Measurements from ENCODE around the gene MCHR1.
"Not testable (repeated sequence)": the region's sequence is repeated elsewhere in the genome, so short reads cannot be mapped to it uniquely, and the experiment has no call there.

Gene MCHR1

DNA sequence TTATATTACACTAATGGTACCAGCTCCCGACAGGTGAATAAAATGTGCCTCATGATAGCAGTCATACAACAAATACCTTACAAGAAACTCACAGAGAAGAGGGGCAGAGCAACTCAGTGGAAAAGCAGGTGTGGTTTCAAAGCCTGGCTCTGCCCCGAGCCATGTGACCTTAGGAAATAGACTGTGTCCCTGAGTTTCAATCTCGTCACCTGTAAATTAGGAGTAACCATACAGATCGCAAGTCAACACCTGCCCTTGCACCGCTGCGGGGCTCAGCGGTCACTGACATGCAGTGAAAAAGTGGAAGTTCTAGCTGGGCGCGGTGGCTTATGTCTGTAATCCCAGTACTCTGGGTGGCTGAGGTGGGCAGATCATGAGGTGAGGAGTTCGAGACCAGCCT is 30.9 kb upstream of the MCHR1 start:
- Mint-ChIP-seq H3K27me3 (no peaks in the 10 kb centered on the region), H3K27ac (no peak overlapping the region), H3K4me1 (ENCODE audit: low read depth) (peaks cover 25% of the 10 kb centered on the region), H3K4me3 (no peak overlapping the region), H3K36me3 (ENCODE audit: low read depth) (no peaks in the 10 kb centered on the region), H3K9me3 (no peaks in the 10 kb centered on the region)

DNA sequence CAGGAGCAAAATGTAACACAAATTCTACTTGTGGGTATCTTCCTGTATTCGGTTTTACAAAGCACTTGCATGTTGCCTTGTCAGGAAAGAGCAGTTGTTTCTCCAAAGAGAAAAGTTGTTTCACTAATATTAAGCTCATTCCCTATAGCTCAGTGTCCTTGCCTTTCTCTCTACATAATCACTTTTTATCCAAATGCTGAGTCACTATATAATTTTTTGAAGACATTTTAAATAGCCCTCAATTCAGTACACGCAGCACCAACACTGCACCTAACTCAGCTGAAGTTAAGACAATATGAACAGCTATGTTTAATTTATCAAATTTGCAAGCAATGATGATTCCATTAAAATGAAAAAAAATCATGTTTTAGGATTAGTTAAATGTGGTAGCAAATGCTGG is 28.2 kb upstream of the MCHR1 start:
- Mint-ChIP-seq H3K9me3 (no peaks in the 10 kb centered on the region), H3K4me3 (no peak overlapping the region), H3K27ac (no peak overlapping the region), H3K36me3 (ENCODE audit: low read depth) (no peaks in the 10 kb centered on the region), H3K4me1 (ENCODE audit: low read depth) (peaks cover 24% of the 10 kb centered on the region), H3K27me3 (no peaks in the 10 kb centered on the region)

DNA sequence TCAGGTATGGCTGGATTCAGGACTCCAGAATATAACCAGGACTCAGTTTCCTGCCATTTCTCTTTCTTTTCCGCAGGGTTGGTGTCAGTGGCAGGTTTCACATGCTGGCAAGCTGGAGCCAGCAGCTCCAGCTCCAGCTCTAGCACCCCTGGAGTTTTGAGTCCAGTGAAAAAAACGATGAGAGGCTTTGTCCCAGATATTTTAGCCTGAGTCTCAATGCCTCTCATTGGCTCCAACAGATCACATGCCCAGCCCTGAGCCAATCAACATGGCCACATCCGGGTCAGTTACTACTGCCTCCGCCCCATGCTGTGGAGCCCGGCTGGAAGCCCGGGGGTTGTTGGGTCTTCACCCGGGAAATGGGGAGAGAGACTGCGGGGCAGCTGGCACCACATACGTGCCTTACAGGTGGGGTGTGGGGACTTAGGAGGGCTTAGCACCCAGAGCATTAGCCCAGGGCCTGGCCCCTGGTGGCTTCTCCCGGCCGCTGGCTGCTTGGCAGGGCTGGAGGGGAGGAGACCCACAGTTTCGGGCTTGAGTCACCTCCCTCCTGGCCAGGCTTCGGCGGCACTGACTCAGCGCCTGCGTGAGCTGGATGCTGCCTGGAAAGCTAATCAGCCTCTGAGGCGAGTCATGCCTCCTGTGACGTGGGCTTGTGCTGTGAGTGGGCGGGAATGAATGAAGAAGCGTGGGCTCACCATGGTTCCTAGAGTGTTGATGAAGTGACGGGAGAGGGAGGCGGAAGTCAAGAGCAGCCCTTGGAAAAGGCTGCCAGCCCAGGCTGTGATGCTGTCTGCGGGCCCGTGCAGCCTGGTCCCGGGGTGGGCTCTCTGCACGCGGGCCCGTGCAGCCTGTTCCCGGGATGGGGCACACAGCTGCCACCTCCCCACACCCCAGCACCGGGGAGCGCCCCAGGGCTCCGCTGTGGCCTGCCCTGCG is 27.5 kb upstream of the MCHR1 start:
- Mint-ChIP-seq H3K9me3 (no peaks in the 10 kb centered on the region), H3K27ac (peak overlapping the region; percentile 75), H3K4me1 (ENCODE audit: low read depth) (peaks cover 20% of the 10 kb centered on the region), H3K27me3 (no peaks in the 10 kb centered on the region), H3K36me3 (ENCODE audit: low read depth) (no peaks in the 10 kb centered on the region), H3K4me3 (peak overlapping the region; percentile 52)

DNA sequence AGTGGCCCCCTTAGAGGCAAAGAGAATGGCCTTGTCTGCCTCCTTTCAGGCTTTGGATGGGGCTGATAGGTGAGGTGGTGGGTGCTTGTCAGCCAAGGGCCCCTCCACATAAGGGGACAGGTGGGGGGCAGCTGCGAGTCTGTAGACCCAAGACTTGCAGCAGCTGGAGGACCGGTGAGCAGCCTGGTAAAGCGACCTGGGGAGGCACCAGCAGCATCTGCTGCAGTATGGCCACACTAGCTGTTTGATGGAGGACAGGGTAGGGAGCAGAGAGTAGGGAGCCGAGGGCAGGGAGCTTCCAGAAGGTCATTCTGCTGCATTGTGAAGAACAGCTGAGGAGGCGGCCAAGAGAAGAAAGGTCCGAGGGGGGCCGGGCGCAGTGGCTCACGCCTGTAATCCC is 25.9 kb upstream of the MCHR1 start:
- Mint-ChIP-seq H3K9me3 (no peaks in the 10 kb centered on the region), H3K27ac (peak overlapping the region; percentile 19), H3K4me3 (no peak overlapping the region)

DNA sequence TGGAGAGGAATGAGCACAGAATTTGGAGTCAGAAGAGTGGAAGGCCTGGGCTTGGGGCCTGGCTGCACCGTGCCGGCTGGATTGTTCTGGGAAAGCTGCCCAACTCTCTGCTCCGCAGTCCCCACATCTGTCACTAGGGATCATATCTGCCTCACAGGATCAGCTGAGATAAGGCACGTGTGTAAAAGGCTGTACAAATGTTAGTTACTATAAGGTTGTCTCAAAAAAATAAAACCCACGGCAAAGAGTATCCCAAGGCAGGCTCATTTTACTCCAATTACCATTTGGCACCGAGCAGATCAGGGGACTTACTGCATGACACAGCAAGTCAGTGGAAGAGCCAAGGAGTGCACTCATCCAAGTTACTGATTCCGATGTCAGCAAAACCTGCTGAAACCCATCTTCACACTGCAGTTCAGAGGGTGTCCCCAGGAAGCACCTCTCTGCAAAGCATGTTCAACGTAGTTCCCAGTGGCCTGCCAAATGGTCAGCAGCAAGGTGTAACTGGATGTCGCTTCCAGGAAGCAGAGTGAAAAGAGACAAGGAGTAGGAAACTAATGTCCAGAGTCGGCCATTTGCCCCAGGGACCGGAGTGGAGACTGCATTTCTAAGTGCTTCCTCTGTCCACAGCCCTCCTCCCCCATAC is 24.6 kb upstream of the MCHR1 start:
- no peaks in the 10 kb centered on the region for H3K27me3 Mint-ChIP-seq
- no peaks in the 10 kb centered on the region for H3K9me3 Mint-ChIP-seq
- no peaks in the 10 kb centered on the region for H3K36me3 Mint-ChIP-seq (ENCODE audit: low read depth)
- H3K4me3 Mint-ChIP-seq = no peak overlapping the region
- H3K4me1 Mint-ChIP-seq (ENCODE audit: low read depth) = peaks cover 20% of the 10 kb centered on the region
- no peak overlapping the region for H3K27ac Mint-ChIP-seq

More for the DNA sequence above, 25.9 kb upstream of the MCHR1 start:
- no peaks in the 10 kb centered on the region for H3K27me3 Mint-ChIP-seq
- H3K36me3 Mint-ChIP-seq (ENCODE audit: low read depth) = no peaks in the 10 kb centered on the region
- peaks cover 20% of the 10 kb centered on the region for H3K4me1 Mint-ChIP-seq (ENCODE audit: low read depth)

DNA sequence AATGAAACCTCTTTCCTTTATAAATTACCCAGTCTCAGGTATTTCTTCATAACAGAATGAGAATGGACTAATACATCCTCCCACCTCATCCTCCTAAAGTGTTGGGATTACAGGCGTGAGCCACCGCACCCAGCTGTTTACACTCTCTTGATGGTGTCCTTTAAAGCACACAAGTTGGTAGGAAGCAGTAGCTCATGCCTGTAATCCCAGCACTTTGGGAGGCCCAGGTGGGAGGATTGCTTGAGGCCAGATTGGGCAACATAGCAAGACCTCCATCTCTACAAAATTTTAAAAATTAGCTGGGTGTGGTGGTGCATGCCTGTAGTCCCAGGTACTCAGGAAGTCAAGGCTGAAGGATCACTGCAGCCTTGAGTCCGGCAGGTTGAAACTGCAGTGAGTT is 23.3 kb upstream of the MCHR1 start:
- H3K27ac Mint-ChIP-seq; H3K27me3 Mint-ChIP-seq; H3K36me3 Mint-ChIP-seq (ENCODE audit: low read depth); H3K4me3 Mint-ChIP-seq; H3K9me3 Mint-ChIP-seq: not testable (repeated sequence)
- peaks cover 19% of the 10 kb centered on the region for H3K4me1 Mint-ChIP-seq (ENCODE audit: low read depth)

DNA sequence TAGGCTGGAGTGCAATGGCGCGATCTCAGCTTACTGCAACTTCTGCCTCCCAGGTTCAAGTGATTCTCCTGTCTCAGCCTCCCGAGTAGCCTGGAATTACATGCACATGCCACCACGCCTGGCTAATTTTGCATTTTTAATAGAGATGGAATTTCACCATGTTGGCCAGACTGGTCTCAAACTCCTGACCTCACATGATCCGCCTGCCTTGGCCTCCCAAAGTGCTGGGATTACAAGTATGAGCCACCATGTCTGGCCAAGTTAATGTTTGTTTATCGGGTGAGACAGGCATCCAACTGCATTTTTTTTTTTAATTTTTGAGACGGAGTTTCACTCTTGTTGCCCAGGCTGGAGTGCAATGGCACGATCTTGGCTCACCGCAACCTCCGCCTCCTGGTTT is 22.6 kb upstream of the MCHR1 start:
- H3K4me3 Mint-ChIP-seq; H3K27ac Mint-ChIP-seq; H3K27me3 Mint-ChIP-seq; H3K9me3 Mint-ChIP-seq; H3K36me3 Mint-ChIP-seq (ENCODE audit: low read depth): not testable (repeated sequence)
- peaks cover 11% of the 10 kb centered on the region for H3K4me1 Mint-ChIP-seq (ENCODE audit: low read depth)

DNA sequence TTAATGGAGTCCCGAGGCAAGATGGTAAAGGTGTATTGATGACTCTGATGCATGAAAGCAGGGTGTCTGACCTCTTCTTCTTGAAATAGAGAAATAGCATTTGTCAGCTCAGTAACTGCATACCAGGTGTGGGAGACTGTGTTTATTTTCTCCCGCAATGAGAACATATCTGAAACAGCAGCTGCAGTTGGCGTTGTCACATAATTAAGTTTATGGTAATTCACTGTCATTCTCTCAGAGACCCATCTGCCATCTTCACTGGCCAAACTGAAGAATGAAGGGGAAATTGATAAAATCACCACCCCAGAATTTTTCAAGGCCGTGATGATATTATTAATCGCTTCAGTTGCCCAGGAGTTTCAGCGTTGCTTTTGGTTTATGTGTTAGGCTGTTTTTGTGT is 20.1 kb upstream of the MCHR1 start:
- no peak overlapping the region for H3K27ac Mint-ChIP-seq
- H3K4me3 Mint-ChIP-seq = no peak overlapping the region
- H3K27me3 Mint-ChIP-seq = no peaks in the 10 kb centered on the region
- H3K4me1 Mint-ChIP-seq (ENCODE audit: low read depth) = no peaks in the 10 kb centered on the region
- no peaks in the 10 kb centered on the region for H3K36me3 Mint-ChIP-seq (ENCODE audit: low read depth)
- no peaks in the 10 kb centered on the region for H3K9me3 Mint-ChIP-seq

DNA sequence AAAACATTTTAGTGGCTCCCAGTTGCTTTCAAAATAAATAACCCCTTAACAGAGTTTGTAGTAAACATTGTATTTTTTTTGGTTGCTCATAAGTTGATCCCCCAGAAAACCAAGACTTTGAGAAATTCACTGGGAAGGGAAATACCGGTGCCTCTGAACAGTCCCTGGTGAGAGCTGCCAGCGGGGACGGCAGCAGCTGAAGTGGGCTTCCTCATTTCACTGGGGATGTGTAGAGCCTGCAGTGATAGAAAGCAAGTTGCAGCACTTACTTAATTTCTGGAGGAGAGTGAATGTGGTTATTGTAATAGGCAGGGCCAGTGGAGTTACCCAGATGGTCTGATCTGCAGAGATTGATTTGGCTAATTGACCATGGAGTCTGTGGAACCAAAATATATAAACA is 18.6 kb upstream of the MCHR1 start:
- Mint-ChIP-seq H3K36me3 (ENCODE audit: low read depth) (no peaks in the 10 kb centered on the region), H3K4me1 (ENCODE audit: low read depth) (no peaks in the 10 kb centered on the region), H3K27ac (no peak overlapping the region), H3K4me3 (no peak overlapping the region), H3K27me3 (no peaks in the 10 kb centered on the region), H3K9me3 (no peaks in the 10 kb centered on the region)

DNA sequence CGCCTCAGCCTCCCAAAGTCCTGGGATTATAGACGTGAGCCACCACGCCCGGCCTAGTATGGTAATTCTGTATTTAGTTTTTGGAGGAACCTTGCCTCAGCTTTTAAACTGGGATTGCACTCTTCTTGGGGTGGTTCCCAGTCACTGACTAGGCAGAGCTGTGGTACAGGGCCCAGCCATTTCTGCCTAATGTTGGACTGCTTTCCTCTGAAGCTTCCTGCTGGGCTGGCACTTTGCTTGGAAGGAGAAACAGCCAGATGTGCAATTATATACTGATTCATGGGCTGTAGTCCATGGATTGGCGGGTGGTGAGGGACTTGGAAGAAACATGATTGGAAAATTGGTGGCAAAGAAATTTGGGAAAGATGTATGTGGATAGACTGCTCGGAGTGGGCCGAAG is 17.6 kb upstream of the MCHR1 start:
- Mint-ChIP-seq H3K9me3 (no peaks in the 10 kb centered on the region), H3K27me3 (no peaks in the 10 kb centered on the region), H3K4me3 (no peak overlapping the region), H3K4me1 (ENCODE audit: low read depth) (no peaks in the 10 kb centered on the region), H3K36me3 (ENCODE audit: low read depth) (no peaks in the 10 kb centered on the region), H3K27ac (no peak overlapping the region)

DNA sequence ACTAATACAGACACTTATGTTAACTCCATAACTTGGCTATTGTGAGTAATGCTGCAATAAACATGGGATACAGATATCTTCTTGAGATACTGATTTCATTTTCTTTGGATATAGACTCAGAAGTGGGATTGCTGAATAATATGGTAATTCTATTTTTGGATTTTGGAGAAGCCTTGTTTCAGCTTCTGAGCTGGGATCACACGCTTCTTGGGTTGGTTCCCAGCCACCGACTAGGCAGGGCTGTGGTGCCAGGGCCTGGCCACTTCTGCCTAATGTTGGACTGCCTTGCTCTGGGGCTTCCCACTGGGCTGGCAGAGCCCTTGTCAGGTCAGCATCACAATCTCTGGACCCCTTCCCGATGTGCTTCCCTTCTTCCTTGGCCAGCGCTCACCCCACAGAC is 14.0 kb upstream of the MCHR1 start:
- H3K27me3 Mint-ChIP-seq = no peaks in the 10 kb centered on the region
- no peak overlapping the region for H3K27ac Mint-ChIP-seq
- no peaks in the 10 kb centered on the region for H3K36me3 Mint-ChIP-seq (ENCODE audit: low read depth)
- H3K4me1 Mint-ChIP-seq (ENCODE audit: low read depth) = peaks cover 21% of the 10 kb centered on the region
- H3K4me3 Mint-ChIP-seq = no peak overlapping the region
- H3K9me3 Mint-ChIP-seq = peaks cover 3% of the 10 kb centered on the region

DNA sequence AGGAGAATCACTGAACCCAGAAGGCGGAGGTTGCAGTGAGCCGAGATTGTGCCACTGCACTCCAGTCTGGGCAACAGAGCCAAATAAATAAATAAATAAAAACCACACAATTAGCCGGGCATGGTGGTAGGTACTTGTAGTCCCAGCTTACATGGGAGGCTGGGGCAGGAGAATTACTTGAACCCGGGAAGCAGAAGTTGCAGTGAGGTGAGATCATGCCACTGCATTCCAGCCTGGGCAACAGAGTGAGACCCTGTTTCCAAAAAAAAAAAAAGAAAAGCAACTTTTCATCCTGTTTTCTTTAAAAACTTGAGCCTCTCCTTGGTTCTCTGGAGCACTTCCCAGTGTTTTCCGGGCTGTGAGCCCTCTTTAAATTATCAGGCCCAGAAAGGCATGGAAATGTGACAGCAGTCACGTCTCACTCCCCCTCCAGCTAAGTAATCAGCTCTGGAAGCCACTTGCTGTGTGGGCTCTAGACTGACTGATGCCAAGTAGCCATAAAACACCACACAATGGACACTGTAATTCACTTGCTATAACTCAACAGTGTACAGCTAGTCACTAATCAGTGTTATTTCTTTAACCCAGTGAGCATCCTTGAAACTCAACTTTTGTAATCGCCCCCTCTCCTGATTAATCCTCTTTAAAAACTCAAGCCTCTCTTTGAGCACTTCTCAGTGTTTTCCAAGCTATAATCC is 13.0 kb upstream of the MCHR1 start:
- peaks cover 3% of the 10 kb centered on the region for H3K9me3 Mint-ChIP-seq
- H3K27me3 Mint-ChIP-seq = no peaks in the 10 kb centered on the region
- H3K4me3 Mint-ChIP-seq = no peak overlapping the region
- H3K36me3 Mint-ChIP-seq (ENCODE audit: low read depth) = no peaks in the 10 kb centered on the region
- peak overlapping the region; percentile 26 for H3K27ac Mint-ChIP-seq
- peaks cover 21% of the 10 kb centered on the region for H3K4me1 Mint-ChIP-seq (ENCODE audit: low read depth)

DNA sequence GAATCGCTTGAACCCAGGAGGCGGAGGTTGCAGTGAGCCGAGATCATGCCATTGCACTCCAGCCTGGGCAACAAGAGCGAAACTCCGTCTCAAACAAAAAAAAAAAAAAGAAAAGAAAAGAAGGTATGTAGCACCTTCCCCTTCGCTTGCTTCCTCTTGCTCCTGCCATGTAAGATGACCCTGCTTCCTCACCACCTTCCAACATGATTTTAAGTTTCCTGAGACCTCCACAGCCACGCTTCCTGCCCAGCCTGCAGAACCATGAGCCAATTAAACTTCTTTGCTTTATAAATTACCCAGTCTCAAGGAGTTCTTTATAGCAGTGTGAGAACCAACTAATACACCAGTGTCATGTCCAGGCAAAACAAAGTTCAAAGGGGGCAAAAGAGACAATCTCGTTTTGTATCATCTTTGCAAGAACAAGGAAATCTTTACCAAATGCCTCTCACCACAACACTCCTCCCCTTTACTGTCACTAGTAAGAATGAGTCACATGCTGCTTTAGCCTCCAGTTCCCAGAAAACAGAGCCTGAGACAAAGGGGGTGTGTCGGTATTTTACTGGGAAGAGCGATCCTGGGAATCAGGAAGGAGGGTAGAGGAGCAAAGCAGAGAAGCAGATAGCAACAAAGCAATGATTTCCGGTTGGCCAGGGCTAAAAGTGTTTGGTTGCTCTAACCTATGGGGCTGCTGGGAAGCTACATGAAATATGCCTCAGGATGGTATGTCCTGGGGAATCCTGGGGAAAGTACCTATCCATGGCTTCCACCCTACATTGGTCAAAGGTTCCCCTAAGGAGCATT is 10.5 kb upstream of the MCHR1 start:
- Mint-ChIP-seq H3K36me3 (ENCODE audit: low read depth) (no peaks in the 10 kb centered on the region), H3K4me1 (ENCODE audit: low read depth) (peaks cover 21% of the 10 kb centered on the region), H3K27ac (peak overlapping the region; percentile 71), H3K27me3 (no peaks in the 10 kb centered on the region), H3K9me3 (peaks cover 3% of the 10 kb centered on the region), H3K4me3 (no peak overlapping the region)

DNA sequence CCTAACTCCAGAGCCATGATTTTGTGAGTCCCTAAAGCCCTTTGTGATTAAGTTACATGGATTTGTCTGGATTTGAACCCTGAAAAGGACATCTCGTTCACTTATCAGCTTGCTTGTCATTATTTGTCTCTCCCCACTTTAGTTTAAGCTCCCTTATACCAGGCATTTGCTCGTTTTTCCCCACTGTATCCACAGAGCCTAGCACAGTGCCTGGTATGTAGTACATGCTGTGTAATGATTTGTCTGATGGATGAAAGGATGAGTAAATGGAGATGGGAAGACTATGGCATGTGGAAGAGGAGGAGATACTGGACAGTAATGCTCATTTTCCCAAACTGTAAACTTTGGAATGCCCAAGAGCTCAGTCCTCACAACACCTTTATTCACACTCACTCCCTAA is 9.2 kb upstream of the MCHR1 start:
- no peak overlapping the region for H3K4me3 Mint-ChIP-seq
- peak overlapping the region; percentile 43 for H3K27ac Mint-ChIP-seq
- no peaks in the 10 kb centered on the region for H3K27me3 Mint-ChIP-seq
- H3K36me3 Mint-ChIP-seq (ENCODE audit: low read depth) = no peaks in the 10 kb centered on the region
- peaks cover 21% of the 10 kb centered on the region for H3K4me1 Mint-ChIP-seq (ENCODE audit: low read depth)
- peaks cover 3% of the 10 kb centered on the region for H3K9me3 Mint-ChIP-seq

All from stimulated activated naive CD8-positive, alpha-beta T cell treated with anti-CD3 and anti-CD28 coated beads, Interleukin-15, Interleukin-2, amounts not matched to agents 100 ng/mL and 50 ng/mL, for 24 hours (primary cell).